Measurements from ENCODE around the gene VMAC.

GRCh38 chr19:5891938-5892771 is 12.5 kb upstream of the VMAC start:
- TF ChIP-seq, protein P1, sequence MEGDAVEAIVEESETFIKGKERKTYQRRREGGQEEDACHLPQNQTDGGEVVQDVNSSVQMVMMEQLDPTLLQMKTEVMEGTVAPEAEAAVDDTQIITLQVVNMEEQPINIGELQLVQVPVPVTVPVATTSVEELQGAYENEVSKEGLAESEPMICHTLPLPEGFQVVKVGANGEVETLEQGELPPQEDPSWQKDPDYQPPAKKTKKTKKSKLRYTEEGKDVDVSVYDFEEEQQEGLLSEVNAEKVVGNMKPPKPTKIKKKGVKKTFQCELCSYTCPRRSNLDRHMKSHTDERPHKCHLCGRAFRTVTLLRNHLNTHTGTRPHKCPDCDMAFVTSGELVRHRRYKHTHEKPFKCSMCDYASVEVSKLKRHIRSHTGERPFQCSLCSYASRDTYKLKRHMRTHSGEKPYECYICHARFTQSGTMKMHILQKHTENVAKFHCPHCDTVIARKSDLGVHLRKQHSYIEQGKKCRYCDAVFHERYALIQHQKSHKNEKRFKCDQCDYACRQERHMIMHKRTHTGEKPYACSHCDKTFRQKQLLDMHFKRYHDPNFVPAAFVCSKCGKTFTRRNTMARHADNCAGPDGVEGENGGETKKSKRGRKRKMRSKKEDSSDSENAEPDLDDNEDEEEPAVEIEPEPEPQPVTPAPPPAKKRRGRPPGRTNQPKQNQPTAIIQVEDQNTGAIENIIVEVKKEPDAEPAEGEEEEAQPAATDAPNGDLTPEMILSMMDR (IDR thresholded peaks at IDR 0.05; ENCODE audit: low read depth, low read length), result peak; percentile 61
- no peak for TF ChIP-seq EZH2phosphoT487 (IDR thresholded peaks at IDR 0.05; ENCODE audit: low read depth)

Data from OCI-LY3 (cell line).